GM18520 (cell line): ENCODE data around the gene USP30.

Experiments
- ATAC-seq: cut with Tn5 transposase; IDR thresholded peaks from one replicate; pipeline ENCODE4 v1.9.1; 2021; ENCODE audit not compliant: unreplicated experiment

Gene USP30

DNA sequence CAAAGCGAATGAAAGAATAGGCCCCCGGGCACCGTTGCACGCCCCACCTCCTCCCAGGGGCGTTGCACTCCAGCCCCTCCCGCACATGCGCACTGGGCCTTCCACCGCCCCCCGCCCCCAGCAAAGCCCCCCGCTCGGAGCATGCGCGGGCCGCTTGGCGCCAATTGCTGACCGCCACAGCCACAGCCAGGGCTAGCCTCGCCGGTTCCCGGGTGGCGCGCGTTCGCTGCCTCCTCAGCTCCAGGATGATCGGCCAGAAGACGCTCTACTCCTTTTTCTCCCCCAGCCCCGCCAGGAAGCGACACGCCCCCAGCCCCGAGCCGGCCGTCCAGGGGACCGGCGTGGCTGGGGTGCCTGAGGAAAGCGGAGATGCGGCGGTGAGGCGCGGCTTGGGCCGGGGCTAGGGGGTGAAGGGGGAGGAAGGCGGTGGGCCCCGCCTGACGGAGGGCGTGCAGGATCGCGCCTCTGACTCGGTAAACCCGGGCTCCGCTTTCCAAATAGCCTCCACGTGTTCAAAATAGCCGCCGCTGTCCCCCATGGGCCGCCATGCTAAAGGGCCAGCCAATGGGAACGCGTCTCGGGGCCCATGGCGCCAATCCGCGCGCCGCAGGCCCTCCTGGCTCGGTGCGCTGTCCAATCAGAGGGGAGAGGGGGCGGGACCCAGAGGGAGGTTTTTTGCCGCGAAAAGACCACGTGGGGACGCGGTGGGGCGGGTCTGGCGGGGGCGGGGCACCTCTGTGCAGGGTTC, 45.2 kb downstream of the USP30 start, which contains the start of gene UNG:
Gene UNG, plus strand, starts transcription at position 163 of the 748 bp plus-strand sequence. Its CDS starts 83 bp downstream, at position 246.
- ATAC-seq, result peak; percentile 82

DNA sequence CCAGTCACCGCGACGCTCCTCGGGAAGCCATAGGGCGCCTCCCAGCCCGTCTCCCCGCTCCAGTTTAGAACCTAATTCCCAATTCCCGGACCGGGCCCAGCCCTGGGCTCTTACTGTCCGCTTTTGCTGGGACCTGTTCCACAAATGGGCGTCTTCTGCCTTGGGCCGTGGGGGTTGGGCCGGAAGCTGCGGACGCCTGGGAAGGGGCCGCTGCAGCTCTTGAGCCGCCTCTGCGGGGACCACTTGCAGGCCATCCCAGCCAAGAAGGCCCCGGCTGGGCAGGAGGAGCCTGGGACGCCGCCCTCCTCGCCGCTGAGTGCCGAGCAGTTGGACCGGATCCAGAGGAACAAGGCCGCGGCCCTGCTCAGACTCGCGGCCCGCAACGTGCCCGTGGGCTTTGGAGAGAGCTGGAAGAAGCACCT, 45.8 kb downstream of the USP30 start:
- peak; percentile 10 for ATAC-seq

DNA sequence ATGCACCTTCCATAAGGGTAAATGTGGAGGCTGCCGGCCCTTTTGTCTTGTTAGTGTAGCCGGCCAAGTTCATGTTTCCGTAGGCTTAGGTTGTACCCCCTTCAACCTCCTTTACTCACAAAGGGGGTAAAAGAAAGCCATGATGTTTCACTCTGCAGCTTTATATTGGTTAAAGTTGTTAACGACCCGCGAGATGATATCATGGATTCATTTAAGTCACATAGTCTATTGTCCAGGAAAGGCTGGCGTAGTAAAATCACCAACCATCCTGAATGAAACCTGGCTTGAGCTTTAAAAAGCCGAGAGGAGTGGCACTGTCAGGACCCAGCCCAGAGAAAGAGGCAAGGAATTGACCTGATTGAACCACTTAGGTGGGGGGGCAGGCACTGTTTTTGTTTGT, 46.3 kb downstream of the USP30 start:
- ATAC-seq, result no peak

DNA sequence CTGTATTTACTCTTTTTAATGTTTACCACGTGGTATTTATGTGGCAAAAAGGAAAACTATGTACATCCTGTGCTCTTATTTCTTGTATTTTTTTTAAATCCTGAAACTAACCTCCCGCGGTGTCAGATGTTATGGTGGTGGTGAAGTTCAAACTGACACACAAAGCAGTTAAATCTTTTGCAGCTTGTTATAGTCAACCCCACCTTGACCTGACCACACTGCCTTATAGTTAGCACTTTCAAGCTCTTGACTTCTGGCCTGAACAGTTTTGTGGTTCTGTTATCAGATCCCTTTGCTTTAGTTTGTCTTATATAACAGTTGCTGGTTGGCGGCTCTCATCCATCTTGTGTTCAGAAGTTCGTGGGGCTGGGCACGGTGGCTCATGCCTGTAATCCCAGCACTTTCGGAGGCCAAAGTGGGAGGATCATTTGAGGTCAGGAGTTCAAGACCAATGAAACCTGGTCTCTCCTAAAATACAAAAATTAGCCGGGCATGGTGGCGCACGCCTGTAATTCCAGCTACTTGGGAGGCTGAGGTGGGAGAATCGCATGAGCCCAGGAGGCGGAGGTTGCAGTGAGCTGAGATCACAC, 47.1 kb downstream of the USP30 start:
- no peak for ATAC-seq

DNA sequence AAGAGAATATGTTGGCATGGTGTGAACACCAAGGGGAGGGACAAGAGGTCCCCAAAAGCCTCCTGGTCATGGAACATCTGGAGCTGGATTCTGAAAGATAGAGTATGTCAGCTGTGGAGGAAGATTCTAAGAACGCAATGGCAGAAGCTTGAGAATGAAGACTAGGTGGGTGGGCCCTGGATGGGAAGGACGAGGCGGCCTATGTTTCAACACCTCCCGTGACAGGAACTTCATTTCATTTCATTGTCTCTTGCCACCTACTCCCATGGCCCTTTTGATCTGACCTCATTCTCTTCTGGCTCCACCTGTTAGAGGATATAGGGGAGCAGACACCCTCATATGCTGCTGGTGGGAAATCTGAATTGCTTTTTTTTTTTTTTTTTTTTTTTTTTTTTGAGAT, 48.4 kb downstream of the USP30 start:
- ATAC-seq, result no peak

DNA sequence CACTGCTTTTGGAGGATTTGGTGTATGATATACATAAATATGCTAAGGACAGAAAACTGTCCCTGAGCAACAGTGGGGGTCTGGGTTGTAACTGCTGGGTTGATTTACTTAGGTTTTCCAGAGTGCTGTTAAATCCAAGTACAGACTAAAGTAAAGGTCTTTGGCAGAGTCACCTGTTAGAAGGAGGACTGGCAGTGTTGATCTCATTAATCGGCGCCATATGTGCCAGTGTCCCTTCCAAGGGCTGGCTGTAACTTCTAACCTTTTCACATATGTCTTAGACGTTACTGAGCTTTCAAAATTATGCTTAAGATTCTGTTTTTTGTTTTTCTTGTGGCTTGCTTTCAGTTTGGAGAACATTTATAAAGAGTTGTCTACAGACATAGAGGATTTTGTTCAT, 50.1 kb downstream of the USP30 start:
- ATAC-seq, result no peak

DNA sequence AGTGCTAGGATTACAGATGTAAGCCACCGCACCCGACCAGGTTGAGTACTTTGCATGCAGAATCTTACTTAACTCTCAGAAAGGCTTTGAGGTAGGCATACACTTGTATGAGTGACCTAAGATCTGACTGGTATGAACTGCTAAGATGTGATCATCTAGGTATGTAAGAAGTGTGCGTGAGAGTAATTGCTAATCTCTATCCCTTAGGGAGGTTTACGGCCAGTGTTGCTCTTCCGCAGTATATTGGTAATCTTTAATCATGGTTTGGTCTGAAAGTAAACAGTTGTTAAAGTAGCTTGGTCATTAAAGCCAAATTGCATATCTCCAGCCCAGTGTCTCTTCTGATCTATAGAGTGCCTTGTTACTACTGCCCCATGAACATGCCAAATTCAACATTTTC, 52.8 kb downstream of the USP30 start:
- no peak for ATAC-seq

DNA sequence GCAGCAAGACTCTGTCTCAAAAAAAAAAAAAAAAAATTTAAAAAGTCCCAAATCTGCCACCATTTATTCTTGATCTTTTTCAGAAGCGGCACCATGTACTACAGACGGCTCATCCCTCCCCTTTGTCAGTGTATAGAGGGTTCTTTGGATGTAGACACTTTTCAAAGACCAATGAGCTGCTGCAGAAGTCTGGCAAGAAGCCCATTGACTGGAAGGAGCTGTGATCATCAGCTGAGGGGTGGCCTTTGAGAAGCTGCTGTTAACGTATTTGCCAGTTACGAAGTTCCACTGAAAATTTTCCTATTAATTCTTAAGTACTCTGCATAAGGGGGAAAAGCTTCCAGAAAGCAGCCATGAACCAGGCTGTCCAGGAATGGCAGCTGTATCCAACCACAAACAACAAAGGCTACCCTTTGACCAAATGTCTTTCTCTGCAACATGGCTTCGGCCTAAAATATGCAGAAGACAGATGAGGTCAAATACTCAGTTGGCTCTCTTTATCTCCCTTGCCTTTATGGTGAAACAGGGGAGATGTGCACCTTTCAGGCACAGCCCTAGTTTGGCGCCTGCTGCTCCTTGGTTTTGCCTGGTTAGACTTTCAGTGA, 57.5 kb downstream of the USP30 start:
- ATAC-seq, result no peak

DNA sequence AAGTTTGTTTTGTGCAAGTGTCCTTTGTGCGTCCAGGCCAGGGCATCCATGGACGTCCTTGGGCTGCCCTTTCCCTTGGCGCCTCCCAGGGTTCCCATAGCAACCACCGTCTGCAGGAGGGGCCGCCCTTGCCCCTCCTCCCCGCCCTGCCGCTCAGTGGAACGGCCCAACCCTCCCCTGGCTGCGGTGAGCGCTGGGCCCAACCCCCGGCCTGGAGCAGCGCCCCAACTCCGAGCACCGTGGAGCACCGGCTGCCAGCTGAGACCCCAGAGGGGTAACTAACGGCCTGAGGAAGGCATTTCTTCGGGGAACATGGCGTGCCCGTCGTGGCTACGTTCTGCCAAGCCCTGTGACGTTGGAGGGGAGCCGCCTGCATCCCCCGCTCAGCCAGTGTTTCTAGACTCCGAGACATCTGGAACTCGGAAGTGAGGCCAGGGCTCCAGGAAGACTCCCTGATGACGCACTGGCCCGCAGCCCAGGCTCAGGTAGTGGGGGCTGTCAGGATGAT, 58.7 kb downstream of the USP30 start:
- ATAC-seq, result no peak

DNA sequence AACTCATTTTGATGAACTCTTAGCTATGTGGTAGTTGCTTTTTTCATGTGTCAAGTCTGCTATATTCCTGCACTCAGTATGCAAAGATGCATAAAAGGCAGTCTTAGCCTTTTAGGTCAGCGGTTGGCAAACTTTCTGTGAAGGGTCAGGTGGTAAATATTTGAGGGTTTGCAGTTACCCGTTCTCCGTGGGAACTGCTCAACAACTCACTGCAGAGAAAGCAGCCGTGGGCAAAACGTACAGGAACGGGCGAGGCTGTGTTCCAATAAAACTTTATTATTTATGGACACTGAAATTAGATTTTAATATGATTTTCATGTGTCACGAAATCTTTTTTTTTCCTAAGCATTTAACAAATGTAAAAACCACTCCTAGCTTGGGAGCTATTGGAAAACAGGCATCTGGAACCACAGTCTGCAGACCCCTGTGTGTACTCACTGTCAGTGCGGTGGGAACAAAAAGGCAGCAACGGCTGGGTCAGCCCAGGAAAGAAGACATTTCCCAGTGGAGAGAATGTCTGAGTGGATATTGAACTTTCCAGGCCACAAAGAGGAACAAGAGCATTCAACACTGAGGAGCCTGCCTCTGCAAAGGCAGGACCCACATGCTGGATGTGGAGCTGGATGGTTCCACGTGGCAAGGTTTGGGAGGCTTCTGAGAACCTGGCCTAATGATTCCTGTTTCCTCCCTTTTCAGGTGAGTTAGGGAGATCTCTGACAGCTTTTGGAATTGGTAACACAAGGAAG, 60.5 kb downstream of the USP30 start:
- ATAC-seq, result no peak

DNA sequence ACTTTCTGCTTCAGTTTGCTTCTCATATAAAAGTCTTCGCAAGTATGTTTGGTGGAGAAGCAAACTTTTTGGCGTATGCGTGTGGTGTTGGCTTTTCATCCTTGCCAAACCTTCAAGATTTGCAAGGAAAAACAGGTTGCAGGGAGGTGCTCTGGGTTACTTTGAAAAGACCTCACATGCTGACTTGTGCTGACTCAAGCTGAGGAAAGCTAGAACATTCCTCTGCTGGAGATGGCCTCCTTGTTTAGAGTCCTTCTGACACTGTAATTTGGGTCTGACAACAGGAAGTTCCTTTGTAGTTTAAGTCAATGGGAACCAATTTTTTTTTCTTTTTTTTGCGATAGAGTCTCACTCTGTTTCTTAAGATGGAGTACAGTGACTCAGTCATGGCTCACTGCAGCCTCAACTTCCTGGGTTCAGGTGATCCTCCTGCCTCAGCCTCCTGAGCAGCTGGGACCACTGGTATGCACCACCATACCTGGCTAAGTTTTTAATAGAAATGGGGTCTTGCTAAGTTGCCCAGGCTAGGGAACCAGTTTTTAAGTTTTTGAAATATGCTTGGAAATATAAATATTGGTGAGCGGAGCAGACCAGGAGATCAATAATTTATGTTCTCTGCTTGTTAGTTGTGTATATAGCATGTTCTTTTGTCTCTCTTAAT, 61.4 kb downstream of the USP30 start:
- ATAC-seq, result no peak

DNA sequence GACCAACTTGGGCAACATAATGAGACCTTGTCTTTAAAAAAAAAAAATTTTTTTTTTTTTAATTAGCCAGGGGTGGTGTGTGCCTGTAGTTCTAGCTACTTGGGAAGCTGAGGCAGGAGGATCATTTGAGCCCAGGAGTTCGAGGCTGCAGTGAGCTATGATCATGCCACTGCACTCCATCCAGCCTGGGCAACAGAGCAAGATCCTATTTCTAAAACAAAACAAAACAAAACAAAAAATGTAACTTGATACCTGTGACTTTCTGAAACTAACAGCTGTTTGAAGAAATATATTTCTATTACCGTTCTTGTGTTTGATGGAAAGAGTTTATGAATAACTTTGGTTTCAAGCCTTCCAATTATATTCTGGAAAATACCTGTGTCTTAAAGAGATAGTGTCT, 62.3 kb downstream of the USP30 start:
- no peak for ATAC-seq

DNA sequence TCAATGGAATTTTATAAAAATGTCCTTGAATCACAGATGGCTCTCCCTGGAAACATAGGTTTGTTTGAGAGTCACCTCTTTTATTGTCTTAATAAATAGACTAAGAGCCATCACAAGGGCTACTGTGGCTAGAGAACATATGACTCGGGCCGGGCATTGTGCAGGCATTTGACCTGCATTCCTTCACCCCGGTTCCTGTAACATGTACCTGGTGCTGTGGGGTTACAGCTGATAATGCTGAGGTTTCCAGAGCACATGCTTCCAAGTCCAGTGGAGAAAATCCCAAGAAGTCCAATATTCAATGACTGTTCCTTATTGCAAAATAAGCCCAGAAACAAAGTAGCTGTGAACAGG, 63.0 kb downstream of the USP30 start:
- ATAC-seq, result no peak

DNA sequence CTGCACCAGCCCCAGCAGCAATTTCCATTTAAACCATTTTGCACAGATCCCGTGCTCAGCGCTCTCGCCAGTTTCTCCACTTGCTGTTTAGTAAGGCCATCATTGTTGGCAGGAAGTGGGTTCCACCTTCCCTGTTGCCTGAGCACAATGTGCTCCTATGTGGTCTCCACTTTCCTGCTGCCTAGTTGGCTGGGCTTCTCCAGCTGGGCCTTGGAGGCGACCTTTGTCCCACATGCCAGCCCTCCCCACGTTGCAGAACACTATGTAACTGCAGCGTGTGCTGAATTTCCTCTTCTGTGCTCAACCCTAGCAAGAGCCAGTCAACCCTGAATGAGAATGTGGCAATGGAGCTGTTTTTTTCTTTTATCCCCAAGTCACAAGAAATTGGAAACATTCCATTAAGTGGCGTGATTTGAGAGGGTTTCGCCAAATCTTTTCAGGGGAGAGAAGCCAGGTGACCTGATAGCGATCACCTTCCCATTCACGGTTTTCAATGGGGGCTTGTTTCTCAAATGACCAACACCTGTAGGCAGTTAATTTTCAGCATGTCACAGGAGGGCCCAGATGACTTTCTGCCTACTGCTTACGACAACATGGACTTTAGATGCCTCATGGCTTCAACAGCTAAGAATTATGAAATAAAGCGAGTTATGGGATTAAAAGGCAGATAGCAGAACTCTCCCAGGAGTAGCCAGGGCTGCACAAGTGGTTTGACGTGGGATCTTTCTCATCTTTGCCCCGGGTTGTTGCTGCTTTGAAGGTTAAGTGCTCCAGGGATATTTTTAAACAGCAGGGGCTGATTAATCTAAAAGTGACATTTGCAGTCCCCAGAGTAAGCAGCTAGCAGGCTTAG, 63.6 kb downstream of the USP30 start, which contains the start of gene ACACB:
Gene ACACB, plus strand, starts transcription at position 830 of the 853 bp plus-strand sequence. CDS start 22,819 bp downstream, outside the sequence.
- no peak for ATAC-seq

DNA sequence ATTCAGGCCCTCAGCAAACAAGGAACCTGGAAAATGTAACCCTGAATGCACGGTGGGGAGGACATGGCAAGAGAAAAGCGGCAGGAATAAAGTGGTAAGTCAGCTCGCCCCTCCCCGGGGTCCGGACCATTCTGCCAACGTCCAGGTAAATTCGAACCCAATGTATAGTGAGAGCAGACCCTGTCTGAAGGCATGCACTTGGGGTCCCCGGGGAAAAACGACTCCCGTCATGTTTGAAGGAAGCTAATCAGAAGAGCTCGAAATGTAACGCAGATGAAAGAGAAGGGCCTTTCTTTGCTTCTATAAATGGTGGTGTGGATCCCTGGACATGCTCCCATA, 64.2 kb downstream of the USP30 start:
- no peak for ATAC-seq

DNA sequence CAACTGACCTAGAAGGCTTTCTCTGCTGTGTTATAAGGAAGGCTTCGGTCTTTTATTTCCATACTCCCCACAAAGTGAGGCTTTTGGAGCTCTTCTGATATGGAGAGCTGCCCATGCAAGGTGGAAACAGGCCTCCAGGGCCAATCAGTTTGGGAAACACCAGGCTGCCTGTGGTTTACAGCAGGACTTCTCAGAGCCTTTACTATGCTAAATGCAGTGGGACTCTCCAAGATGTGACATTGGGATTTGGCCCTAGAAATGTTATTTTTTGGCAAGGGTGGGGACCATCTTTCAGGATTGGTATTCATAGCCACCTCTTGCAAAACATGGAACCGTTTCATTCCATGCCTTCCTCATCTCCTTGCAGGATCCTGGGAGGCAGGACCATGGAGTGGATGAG, 67.7 kb downstream of the USP30 start:
- no peak for ATAC-seq

DNA sequence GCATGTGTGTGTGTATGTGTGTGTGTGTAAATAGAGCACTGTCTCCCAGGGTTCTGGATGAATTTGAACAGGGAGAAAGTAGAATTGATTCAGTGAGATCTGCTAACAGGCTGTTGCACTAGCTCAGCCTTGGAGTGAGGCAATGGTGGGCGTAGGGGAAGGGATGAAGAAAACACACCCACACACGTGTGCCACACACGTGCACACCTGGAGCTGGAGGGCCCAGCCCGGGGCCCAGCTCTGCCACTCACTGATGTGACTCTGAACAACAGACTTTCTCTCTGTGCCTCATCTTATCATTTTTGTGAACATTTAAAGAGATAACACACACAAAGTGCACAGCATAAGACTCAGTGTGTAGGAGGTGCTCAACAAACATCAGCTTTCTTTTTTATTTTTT, 68.2 kb downstream of the USP30 start:
- no peak for ATAC-seq

DNA sequence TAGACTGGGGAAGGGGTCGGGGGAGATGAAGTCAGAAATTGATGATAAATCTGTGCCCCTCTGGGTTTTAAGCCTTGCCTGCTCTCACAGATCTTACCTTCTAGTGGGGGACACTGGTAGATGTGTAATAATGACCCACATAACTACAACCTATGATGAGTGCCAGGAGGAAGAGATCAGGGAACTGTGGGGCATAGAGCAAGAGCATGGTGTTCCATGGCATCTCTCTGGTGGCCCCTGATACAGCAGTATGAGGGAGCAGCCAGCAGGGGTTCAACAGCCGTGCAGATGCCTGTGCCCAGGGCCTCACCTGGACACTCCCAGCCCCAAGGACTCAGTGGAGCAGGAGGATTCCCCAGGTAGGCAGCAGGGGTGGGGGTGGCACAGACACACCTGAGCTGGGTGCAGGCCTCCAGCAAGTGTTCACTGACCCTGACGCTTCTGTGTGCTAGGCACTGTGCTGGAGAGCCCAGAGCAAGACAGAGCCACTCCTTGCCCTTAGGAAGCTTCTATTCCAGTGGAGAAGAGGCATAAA, 69.0 kb downstream of the USP30 start:
- ATAC-seq, result no peak

DNA sequence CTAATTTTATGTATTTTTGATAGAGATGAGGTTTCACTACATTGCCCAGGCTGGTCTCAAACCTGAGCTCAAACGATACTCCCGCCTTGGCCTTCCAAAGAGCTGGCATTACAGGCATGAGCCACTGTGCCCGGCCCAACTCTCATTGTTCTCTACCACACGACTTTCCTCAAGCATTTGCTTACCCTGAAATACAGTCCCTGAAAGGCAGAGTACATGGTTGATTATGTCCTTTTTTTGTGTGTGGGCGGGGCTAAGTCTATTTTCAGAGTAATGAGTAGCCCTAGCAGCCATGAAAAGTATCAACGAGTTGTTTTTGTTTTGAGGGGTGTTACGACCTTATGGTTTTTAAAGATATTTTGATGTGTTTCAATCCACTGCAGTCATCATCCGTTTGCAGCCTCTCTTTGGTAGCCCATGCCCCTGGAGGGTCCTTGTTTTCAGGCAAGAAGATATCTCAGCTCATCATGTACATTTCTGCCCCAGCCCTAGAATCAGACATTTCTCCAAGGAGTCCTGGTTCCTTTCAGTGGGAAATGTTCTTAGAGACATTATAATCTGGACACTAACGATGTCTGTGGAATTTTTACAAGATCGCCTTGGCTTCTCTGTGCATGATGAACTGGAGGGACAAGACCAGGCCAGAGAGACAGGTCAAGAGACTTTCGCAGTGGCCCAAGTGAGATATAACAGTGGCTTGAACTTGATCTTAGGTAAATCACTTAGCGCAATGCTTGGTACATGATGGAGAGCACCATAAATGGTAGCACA, 72.7 kb downstream of the USP30 start:
- ATAC-seq, result no peak
